Psoas muscle (tissue), 8 donors: Measurements from ENCODE around the gene RGS9. TPM values are rescaled to one million over a fixed set of nuclear protein-coding genes. Genes with fewer than 3 reads are reported as not detected.

Experiments
- ATAC-seq, 4 donors: fragments of 200-7000 bp; cut with Tn5 transposase; one replicate each; pipeline ENCODE4 v1.9.1; 2020; ENCODE audit warnings: moderate library complexity in 3 of 4, mild to moderate bottlenecking in 2 of 4
- DNase-seq, 2 donors: peaks; one replicate each; pipeline ENCODE4 v3.0.0-alpha.2; 2020
- H3K27ac ChIP-seq: fragments of 200-600 bp; one replicate; pipeline ENCODE4 v1.8.0; 2022
- H3K27me3 ChIP-seq, 3 donors: fragments of 200-600 bp in 1 of 3; one replicate each; pipeline versions ENCODE4 v1.6.1 to v1.8.0; 2013 to 2022; ENCODE audit warnings: low read length in 2 of 3, mild to moderate bottlenecking in 2 of 3, moderate library complexity in 1 of 3; ENCODE audit not compliant: insufficient read depth in 3 of 3
- H3K36me3 ChIP-seq, 2 donors: fragments of 200-600 bp in 1 of 2; one replicate each; pipeline versions ENCODE4 v1.6.1 to v1.8.0; 2013 to 2022; ENCODE audit warnings: low read depth in 1 of 2, mild to moderate bottlenecking in 1 of 2, moderate library complexity in 1 of 2; ENCODE audit not compliant: insufficient read depth in 1 of 2
- H3K4me1 ChIP-seq: fragments of 200-600 bp; one replicate; pipeline ENCODE4 v1.8.0; 2022
- H3K4me3 ChIP-seq: fragments of 200-600 bp; one replicate; pipeline ENCODE4 v1.8.0; 2022; ENCODE audit warnings: mild to moderate bottlenecking
- H3K9me3 ChIP-seq: fragments of 200-600 bp; one replicate; pipeline ENCODE4 v1.8.0; 2022
- CTCF ChIP-seq: fragments of 200-600 bp; IDR thresholded peaks from one replicate; pipeline ENCODE4 v1.8.0; 2022; ENCODE audit warnings: antibody characterized with exemption
- WGBS, 3 donors: extraction: QIAGEN DNeasy Blood & Tissue Kit; methylation state at CpG; one replicate each; pipeline versions ENCODE4 v1.1.6 to v1.1.7; 2013; 5-methylcytosine and 5-hydroxymethylcytosine counted together
- intact Hi-C, 2 donors: fragments of 100-400 bp; cut with DNase I; formaldehyde crosslinking; loops; one replicate each; pipeline versions ENCODE4 v1.11.0 to v1.14.2; 2022
- polyA plus RNA-seq, 3 donors: library from polyadenylated mRNA; stranded (reverse); fragments of 200-250 nt; gene quantifications; one replicate each; pipeline ENCODE4 v1.2.3, GENCODE V29; 2013
- total RNA-seq, 4 donors: library from RNA; stranded (reverse); fragmentation: NEBNext Ultra II Directional in 2 of 4; extraction: Animal tissue kit (Norgen Biotek cat#: 25700) in 2 of 4; gene quantifications; one replicate each; pipeline versions ENCODE4 v1.2.1 to v1.2.4, GENCODE V29; 2021 to 2023
- donor health status: healthy with polysubstance abuse.
- donor health status: DM: no; HTN: no; CAD: no; lungs with moderate emphysema.
- donor health status: Bipolar disorder and iron deficiency.
- donor health status: healthy.
- donor health status: DM: yes; HTN: yes; CAD: no.
- donor health status: DM: no; HTN: no; CAD: no.
- donor health status: DM: no; HTN: no; CAD: no.
- donor health status: DM: yes; HTN: yes; CAD: no.

The RGS9 gene
- total and polyA plus RNA-seq, 7 donors = 0.33 to 4.8 (median 2.1) TPM

DNA sequence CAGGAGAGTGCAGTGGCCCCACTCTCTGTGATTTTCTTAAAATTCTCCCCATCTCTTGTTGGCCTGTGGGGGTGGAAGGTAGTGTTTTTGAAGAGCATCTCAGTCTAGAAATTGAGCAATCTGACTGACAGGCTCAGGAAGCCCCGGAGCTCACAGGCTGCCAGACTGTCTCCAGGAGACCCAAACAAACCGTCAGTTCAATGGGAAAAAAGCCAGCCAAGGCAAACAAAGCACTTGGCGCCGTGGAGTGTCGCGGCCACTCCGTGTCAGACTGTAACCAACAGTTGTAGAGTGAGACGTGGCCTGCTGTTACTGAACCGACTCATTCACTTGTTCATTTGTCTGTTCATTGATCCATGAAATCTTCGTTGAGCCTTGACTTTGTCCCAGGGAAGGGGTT lies 33.7 kb downstream of the RGS9 start:
- no peak overlapping the region for H3K4me3 ChIP-seq
- no peak for ATAC-seq
- no peaks in the 10 kb centered on the region for H3K4me1 ChIP-seq
- WGBS, 3 donors = 45 to 56% (median 46%) methylated on average over 10 of the region's 10 CpGs
- no peaks in the 10 kb centered on the region for H3K9me3 ChIP-seq
- no peak for TF ChIP-seq CTCF
- H3K27ac ChIP-seq = no peak overlapping the region
- no peaks in the 10 kb centered on the region for H3K36me3 ChIP-seq
- no peaks in the 10 kb centered on the region for H3K27me3 ChIP-seq
- intact Hi-C loops = no loop called here
- DNase-seq = no peak

DNA sequence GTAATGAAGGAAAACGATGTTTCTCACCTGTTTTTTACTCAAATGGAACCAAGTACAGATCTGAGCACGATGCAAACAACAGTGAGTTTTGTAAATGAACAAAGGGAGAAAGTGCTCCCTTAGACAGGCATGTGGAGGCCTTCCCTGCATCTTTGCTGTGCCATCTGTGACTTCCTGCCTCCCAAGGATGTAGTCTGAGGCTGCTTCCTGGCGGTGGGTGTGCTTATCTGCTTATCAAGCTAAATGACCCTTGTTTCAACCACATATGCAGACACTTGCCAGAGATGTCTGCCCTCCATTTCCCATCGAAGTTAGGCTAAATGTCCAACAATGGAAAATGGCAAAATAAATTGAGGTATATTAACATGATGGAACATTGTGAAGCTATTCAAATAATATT lies 34.6 kb downstream of the RGS9 start:
- H3K4me1 ChIP-seq = no peaks in the 10 kb centered on the region
- ATAC-seq (no peak), DNase-seq (no peak)
- no peak overlapping the region for H3K27ac ChIP-seq
- no peaks in the 10 kb centered on the region for H3K27me3 ChIP-seq
- no peaks in the 10 kb centered on the region for H3K9me3 ChIP-seq
- TF ChIP-seq CTCF = no peak
- H3K4me3 ChIP-seq = no peak overlapping the region
- WGBS, 3 donors = 71 to 78% (median 76%) methylated on average over 4 of the region's 4 CpGs
- intact Hi-C loops = no loop called here
- H3K36me3 ChIP-seq = no peaks in the 10 kb centered on the region

DNA sequence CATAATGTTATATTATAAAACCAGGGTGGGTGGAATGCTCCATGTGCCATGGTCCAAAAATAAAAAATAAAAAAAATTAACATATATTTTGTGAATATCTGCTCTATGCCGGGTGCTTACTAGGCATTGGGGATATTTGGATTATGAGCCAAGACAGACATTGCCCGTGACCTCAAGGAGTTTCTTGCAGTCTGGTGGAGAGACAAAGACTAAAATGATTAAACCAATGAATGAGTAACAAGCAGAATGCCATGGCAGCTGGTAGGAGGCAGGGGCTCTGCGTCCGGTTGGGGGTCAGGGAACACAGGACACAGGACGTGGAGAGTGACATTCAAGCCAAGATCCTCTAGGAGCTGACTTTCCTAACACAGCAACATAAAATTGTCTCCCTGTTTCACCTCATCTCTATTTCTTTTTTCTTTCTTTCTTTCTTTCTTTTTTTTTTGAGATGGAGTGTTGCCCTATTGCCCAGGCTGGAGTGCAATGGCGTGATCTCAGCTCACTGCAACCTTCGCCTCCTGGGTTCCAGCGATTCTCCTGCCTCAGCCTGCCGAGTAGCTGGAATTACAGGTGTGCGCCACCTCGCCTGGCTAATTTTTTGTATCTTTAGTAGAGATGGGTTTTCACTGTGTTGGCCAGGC lies 35.4 kb downstream of the RGS9 start:
- DNase-seq (no peak), ATAC-seq (no peak)
- no peaks in the 10 kb centered on the region for H3K9me3 ChIP-seq
- no peaks in the 10 kb centered on the region for H3K4me1 ChIP-seq
- no peak for TF ChIP-seq CTCF
- intact Hi-C loops = no loop called here
- no peak overlapping the region for H3K4me3 ChIP-seq
- no peaks in the 10 kb centered on the region for H3K36me3 ChIP-seq
- H3K27me3 ChIP-seq = no peaks in the 10 kb centered on the region
- 88 to 92% (median 91%) methylated on average over 11 of the region's 11 CpGs for WGBS, 3 donors
- H3K27ac ChIP-seq = no peak overlapping the region

DNA sequence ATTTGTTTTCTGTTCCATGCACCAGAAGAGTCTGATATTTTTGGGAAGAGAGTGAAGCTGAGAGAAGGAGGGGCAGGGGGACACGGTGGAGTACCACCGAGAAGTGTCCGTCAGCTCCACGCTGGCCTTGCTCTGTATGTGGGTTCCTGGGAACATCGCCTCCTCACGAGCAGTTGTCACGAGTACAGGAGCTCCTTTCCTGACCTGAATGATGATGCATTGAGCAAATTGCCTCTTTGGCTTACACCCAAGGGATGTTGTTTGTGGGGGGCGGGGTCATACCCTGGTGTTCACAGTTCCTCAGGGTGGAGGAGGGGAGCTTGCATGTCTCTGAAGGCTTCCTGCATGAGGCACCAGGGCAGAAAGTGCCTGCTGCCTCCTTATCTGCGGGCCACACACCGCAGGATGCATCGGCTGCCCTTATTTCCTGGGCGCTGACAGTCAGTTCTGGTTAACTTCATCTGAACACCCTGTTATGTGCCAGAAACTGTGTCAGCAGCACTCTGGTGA lies 36.2 kb downstream of the RGS9 start:
- H3K27me3 ChIP-seq = no peaks in the 10 kb centered on the region
- no peak for TF ChIP-seq CTCF
- no peak overlapping the region for H3K4me3 ChIP-seq
- no peak for ATAC-seq
- H3K27ac ChIP-seq = no peak overlapping the region
- no peak for DNase-seq
- H3K9me3 ChIP-seq = no peaks in the 10 kb centered on the region
- H3K4me1 ChIP-seq = no peaks in the 10 kb centered on the region
- intact Hi-C loops = no loop called here
- WGBS, 3 donors = 49 to 53% (median 50%) methylated on average over 12 of the region's 12 CpGs
- H3K36me3 ChIP-seq = no peaks in the 10 kb centered on the region
